Measurements from ENCODE around the gene AMBP.

- TF ChIP-seq CTCF (IDR thresholded peaks at IDR 0.05; ENCODE audit: low read length) = no peak
- no peak for TF ChIP-seq EZH2 (IDR thresholded peaks at IDR 0.05; ENCODE audit: borderline replicate concordance, low read length)
Observed at GRCh38 chr9:114090798-114091197, 12.7 kb upstream of the AMBP start.
